GM12878 (cell line): ENCODE measurements around the gene NLGN1. TPM values are rescaled to one million over a fixed set of nuclear protein-coding genes. Genes with fewer than 3 reads are reported as not detected.

ENCODE experiments used
- CEBPZ ChIP-seq: fragments of 150-350 bp; IDR thresholded peaks from 2 replicates; pipeline ENCODE4 v1.6.1; 2016; ENCODE audit warnings: low read depth, low read length
- E2F4 ChIP-seq: IDR thresholded peaks from 2 replicates; pipeline ENCODE4 v1.6.1; 2012; ENCODE audit warnings: low read depth, low read length, improper control_type of control experiment
- EED ChIP-seq: sonication (generic); IDR thresholded peaks from 2 replicates; pipeline ENCODE4 v1.6.1; 2016; ENCODE audit warnings: antibody characterized with exemption, low read depth
- ZBTB11 ChIP-seq: fragments of 450-650 bp; formaldehyde crosslinking; IDR thresholded peaks from 2 replicates; pipeline ENCODE4 v1.5.0; 2022; ENCODE audit warnings: mild to moderate bottlenecking, missing genetic modification characterization
- polyA plus RNA-seq, 11 experiments: library from polyadenylated mRNA; depleted of rRNA in 4 of 11; unstranded in 6 of 11; stranded (reverse) in 5 of 11; fragments of >200 nt; fragmentation: Nextera tagmentation in 4 of 11; fragmentation: Illumina TruSeq in 1 of 11; extraction: Ambion mirVana in 4 of 11; extraction: Trizol in 1 of 11; gene quantifications; 1 replicate in 1 of 11; 2 replicates in 10 of 11; pipeline versions ENCODE4 v1.2.1 to v1.2.3, GENCODE V29; 2011 to 2016; ENCODE audit warnings: inconsistent platforms in 2 of 11, missing spikeins in 2 of 11, low read depth in 1 of 11
- total RNA-seq, 4 experiments: library from RNA; depleted of rRNA in 3 of 4; stranded (reverse); fragments of >200 nt in 3 of 4; fragmentation: Illumina TruSeq in 1 of 4; extraction: Trizol in 1 of 4; gene quantifications; 2 replicates each; pipeline versions ENCODE4 v1.2.1 to v1.2.3, GENCODE V29; 2013 to 2021

NLGN1 gene
- total and polyA plus RNA-seq, 10 of the 15 experiments (the other 5 are each of a cell fraction or from before 2014, with no cell fraction given), result not detected

- TF ChIP-seq CEBPZ (no peak), ZBTB11 (no peak), E2F4 (no peak), EED (no peak)
- TF ChIP-seq, all 136 proteins: peak for 0
These were observed 186.0 kb downstream of the NLGN1 start (continued) for GRCh38 chr3:173583496-173583895.
